Epidermal melanocyte (primary cell): ENCODE measurements around the gene SLC22A17.

Experiments
- DNase-seq: peaks from one replicate; pipeline ENCODE4 v3.0.0; 2011; ENCODE audit warnings: low spot score; ENCODE audit not compliant: insufficient read length

SLC22A17 gene

GRCh38 chr14:23308721-23309445 lies 43.8 kb downstream of the SLC22A17 start:
- DNase-seq: no peak

DNA sequence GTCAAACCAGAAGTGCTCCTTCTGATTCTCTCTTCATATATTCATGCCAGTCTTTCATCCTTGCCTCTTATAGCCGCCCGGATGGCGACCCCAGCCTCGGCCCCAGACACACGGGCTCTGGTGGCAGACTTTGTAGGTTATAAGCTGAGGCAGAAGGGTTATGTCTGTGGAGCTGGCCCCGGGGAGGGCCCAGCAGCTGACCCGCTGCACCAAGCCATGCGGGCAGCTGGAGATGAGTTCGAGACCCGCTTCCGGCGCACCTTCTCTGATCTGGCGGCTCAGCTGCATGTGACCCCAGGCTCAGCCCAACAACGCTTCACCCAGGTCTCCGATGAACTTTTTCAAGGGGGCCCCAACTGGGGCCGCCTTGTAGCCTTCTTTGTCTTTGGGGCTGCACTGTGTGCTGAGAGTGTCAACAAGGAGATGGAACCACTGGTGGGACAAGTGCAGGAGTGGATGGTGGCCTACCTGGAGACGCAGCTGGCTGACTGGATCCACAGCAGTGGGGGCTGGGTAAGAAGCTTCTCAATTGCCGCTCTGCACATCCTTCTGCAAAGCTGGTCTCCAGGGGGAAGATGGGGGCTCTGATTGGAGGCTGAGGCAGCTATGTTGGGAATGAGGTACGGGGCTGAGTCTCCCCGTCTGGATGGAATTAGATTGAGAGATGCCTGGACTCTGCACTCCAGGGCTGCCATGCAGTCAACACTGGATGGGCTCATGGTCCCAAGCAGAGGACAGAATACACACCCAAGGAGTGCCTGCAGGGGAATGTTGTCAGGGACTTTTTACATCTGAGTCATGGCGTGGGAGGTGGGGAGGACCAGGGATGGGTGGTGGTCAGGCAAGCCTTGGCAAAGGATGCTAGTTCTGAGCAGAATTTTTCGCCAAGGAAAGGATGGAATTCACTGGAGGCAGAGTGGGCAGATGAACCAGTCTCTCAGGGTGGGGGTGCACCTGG lies 44.7 kb downstream of the SLC22A17 start:
- no peak for DNase-seq

DNA sequence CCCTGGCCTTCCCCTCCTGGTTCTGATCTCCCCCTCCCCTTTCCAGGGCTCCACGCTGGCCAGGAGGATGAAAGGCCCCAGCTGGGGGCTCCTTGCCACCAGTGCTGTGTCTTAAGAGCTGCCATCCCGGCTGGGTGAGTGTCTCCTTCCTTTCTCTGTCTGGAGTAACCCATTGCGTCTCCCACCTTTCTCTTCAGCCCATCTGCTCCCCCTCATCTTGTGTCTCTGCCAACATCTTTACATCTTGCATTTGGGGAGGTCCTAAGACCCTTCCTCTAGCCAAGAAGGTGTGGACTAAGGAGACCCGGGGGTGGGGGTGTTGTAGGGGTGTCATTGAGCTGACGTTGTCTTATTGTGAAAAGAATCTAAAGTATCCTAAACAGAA lies 45.5 kb downstream of the SLC22A17 start:
- no peak for DNase-seq

DNA sequence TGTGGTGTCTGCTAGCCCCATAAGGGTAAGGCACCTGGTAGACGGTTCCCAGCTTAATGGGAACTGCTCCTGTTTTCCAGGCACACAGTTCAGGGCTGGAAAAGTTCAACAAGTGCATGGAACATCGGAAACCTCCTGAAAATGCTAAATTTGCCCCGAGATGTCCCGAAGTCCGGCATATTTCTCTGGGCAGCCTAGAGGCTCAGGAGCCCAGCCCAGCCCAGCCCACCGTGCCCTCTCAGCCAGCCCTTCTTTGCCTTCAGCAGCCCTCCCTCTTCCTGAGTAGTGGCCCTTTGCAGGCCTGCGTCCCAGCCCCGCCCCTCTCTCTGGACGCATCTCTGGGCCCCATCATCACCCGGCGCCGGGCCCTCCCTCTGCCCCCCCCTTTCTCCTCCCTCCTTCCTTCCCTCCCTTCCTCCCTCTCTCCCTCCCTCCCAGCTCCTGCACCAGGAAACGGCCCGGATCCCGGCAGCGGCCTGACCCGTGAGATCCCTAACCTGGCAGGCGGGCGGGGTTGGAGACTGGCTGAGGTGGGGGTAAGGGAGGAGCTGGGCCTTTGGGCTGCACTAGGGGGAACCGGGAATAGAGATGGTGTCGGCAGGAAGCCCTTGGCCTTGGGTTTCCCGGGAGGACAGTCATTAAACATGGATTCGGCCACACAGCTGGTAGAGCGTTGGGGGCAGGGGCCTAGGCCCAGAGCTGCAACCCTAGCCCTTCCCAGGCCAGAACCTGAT lies 46.1 kb downstream of the SLC22A17 start, which contains the start of gene BCL2L2:
BCL2L2 (plus strand) TSS at position 422 of the 734 bp plus-strand sequence. CDS start 935 bp downstream, outside the sequence.
- peak; percentile 44 for DNase-seq

DNA sequence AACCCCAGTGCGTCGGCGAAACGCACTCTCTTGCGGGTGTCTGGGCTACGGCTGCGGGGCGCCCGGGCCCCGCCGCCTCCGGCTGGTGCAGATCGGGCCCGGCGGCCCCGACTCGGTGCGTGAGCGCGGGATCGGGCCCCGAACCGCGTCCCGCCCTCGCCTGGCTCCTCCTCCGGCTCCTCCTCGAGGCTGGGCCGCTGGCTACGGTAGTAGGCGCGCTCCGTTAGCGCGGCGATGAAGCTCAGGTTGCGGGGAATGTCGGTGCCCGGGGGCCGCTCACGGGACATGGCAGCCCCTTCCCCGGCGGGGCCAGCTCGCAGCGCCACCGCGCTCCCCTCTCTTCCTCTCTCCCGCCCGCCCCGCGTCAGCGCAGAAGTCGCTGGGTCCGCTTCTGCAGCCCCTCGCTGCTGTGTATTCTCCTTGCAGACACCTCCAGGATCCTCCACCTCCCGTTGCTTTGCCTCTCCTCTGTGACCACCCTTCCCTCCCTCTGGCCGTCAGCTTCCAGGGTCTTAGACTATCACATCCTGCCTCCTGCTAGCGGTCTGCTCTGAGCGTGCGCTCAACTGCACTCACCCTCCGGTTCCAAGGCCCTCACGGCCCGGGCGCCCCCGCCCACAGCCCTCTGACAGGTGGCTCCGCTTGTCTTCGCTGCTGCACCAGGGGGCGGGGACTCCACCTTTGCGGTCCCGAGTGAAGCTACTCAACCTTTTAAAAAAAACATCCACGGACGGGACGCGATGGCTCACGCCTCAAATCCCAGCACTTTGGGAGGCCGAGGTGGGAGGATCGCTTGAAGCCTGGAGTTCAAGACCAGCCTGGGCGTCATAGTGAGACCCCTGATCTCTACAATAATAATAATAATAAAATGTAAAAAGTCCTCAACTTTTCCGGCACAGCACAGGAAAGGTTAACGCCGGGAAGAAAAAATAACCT lies 50.1 kb downstream of the SLC22A17 start, which contains the start of gene PPP1R3E:
PPP1R3E (minus strand) TSS at position 570 of the 936 bp plus-strand sequence; CDS start at position 287, 283 bp downstream.
- DNase-seq: no peak

DNA sequence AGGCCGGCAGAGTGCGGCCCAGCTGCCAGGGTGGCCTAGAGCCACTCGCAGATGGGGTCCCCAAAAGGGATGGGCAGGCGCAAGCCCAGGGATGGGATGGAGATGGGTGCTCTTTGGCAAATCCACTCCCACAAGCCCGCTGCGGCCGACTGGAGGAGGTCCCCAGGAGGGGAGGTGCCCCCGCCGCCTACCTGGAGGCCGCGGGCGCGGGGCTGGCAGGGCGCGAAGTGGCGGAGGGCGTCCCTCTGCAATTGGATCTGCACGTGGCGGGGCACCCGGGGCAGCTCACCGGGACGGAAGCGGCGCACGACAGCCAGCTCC lies 50.8 kb downstream of the SLC22A17 start:
- DNase-seq: no peak

- DNase-seq: peak; percentile 97
Measured at GRCh38 chr14:23301288-23301968, 51.3 kb downstream of the SLC22A17 start.

DNA sequence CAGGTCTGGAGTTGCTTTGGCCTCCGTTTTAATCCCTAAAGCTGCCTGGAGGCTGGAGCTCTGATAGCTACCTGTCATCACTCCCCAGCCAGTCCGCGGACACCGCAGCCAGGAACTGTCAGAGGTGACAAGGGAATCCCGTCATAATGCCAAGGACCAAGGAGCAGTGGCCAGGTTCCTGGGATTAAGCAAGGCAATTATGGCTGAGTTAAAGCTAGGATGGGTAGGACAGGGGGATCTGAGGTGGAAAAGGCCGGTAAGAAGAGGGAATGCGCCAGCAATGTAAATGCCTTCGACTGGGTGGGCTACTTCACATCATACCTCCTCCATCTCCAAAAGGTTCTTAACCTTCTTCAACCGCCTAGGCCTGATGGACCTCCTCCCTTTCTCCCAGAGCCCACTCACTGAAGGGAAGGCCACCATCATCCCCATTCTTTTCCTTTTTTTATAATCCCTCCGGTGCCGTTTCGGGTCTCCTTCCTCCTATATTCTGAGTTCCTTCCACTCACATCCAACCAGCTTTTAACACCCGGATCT lies 51.9 kb downstream of the SLC22A17 start:
- DNase-seq: no peak

DNA sequence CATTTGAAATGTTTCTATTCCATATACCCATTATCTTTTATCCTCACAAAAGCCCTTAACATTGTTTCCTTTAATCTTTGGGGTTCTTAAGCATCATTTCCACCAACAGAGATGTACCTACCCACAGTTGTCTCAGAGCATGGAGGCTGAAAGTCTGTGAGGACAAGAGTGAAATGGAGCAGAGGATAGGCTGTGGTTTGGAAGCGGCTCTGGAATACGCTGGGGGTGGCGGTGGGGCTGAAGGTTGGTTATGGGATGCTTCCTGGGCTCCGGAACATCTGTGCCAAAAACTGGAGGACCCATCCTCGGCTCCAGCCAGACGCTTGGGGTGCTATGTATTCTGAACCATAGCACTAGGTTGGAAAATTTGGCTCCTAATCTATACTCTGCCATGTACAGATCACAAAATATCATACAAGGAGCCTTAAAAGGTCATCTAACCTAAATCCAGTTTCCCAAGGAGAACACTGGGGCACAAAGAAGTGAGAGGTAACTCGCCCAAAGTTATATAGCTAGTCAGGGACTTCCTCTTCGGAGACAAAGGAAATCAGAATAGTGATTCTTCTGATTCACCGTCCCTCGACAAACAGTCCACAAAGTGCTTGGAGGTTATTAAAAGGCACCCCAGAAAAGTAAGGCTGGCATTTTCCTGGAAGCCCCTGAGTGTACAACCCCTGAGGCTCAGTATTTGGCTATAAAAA lies 52.6 kb downstream of the SLC22A17 start:
- no peak for DNase-seq

DNA sequence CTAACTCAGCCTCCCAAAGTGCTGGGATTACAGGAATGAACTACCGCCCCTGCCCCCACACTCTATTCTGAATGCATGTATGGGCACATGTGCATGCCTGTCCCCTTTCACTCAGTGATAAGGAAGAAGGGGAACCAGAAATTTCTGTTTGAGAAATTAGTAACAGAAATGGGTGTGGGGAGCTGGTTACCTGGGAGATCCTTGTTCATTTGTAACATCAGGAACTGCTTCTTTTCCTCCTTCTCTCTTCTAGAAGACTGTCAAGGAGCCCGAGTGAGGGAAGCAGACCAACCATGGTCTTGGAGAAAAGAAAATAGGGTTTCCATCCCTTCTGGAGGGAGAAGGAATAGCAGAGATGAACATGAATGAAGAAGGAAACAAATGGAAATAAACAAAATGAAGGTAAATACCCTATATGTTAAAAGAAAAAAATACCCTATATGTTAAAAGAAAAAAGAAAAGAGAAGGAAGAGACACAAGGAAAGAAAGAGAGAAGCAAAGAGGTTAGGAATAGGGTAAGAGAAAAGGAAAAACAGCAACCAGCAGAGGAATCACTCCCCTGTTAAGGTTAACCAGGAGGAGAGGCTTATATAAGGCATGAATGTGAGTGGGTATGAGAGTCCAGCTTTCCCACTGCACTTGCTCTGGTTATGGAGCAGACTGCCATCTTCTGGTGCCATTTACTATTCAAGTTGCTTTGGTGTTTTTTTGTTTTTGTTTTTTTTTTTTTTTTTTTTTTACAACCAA lies 53.3 kb downstream of the SLC22A17 start:
- no peak for DNase-seq

- DNase-seq: no peak
Measured at GRCh38 chr14:23297611-23298277, 54.9 kb downstream of the SLC22A17 start.

GRCh38 chr14:23297096-23297495 lies 55.6 kb downstream of the SLC22A17 start:
- no peak for DNase-seq
